GM20000 (cell line): ENCODE data around the gene CMYA5.

Experiments used
- DNase-seq: peaks from one replicate; pipeline ENCODE4 v3.0.0; 2012; ENCODE audit warnings: low spot score
- CTCF ChIP-seq: IDR thresholded peaks from 2 replicates; pipeline ENCODE4 v1.5.1; 2012; ENCODE audit warnings: mild to moderate bottlenecking, control low read depth; ENCODE audit errors: extremely low read depth, missing control alignments

CMYA5 gene

GRCh38 chr5:79727451-79728355, 38.1 kb downstream of the CMYA5 start:
- TF ChIP-seq CTCF = no peak
- no peak for DNase-seq

GRCh38 chr5:79728396-79728795, 38.8 kb downstream of the CMYA5 start:
- no peak for DNase-seq
- no peak for TF ChIP-seq CTCF

DNA sequence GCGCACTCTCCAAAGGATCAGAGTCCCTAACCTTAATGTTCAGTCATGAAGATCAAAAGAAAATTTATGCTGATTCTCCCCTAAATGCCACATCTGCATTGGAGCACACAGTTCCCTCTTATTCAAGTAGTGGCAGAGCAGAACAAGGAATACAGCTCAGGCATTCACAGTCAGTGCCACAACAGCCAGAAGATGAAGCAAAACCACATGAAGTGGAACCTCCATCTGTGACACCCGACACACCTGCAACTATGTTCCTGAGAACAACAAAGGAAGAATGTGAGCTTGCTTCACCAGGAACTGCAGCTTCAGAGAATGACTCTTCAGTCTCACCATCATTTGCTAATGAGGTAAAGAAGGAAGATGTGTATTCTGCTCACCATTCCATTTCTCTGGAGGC, 40.0 kb downstream of the CMYA5 start:
- TF ChIP-seq CTCF = no peak

GRCh38 chr5:79730564-79730963, 40.9 kb downstream of the CMYA5 start:
- DNase-seq = no peak
- TF ChIP-seq CTCF = no peak

More for the DNA sequence above, 40.0 kb downstream of the CMYA5 start:
- no peak for DNase-seq

- DNase-seq = no peak
- TF ChIP-seq CTCF = no peak
These were observed 42.1 kb downstream of the CMYA5 start for GRCh38 chr5:79731775-79732174.

DNA sequence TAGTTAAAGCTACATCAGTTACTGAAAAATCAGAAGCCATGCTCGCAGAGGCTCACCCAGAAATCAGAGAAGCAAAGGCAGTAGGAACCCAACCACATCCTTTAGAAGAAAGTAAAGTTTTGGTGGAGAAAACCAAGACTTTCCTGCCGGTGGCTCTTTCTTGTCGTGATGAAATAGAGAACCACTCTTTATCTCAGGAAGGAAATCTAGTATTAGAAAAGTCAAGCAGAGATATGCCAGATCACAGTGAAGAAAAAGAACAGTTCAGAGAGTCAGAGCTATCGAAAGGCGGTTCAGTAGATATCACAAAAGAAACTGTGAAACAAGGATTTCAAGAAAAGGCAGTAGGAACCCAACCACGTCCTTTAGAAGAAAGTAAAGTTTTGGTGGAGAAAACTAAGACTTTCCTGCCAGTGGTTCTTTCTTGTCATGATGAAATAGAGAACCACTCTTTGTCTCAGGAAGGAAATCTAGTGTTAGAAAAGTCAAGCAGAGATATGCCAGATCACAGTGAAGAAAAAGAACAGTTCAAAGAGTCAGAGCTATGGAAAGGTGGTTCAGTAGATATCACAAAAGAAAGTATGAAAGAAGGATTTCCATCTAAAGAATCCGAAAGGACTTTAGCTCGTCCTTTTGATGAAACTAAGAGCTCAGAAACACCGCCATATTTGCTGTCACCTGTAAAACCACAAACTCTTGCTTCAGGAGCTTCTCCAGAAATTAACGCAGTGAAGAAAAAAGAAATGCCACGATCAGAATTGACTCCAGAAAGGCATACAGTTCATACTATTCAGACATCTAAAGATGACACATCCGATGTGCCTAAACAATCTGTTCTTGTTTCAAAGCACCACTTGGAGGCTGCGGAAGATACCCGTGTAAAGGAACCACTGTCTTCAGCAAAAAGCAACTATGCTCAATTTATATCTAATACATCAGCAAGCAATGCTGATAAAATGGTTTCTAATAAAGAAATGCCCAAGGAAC, 47.2 kb downstream of the CMYA5 start:
- DNase-seq = no peak
- no peak for TF ChIP-seq CTCF

DNA sequence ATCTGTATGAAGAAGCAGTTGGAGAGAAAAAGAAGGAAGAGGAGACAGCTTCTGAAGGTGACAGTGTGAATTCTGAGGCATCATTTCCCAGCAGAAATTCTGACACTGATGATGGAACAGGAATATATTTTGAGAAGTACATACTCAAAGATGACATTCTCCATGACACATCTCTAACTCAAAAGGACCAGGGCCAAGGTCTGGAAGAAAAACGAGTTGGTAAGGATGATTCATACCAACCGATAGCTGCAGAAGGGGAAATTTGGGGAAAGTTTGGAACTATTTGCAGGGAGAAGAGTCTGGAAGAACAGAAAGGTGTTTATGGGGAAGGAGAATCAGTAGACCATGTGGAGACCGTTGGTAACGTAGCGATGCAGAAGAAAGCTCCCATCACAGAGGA, 48.7 kb downstream of the CMYA5 start:
- no peak for TF ChIP-seq CTCF

More for the DNA sequence above, 48.7 kb downstream of the CMYA5 start:
- no peak for DNase-seq
